ENCODE data around the gene TAS1R3.

The TAS1R3 gene

GRCh38 chr1:1294250-1294890 lies 36.7 kb upstream of the TAS1R3 start:
- DNase-seq (ENCODE audit: low read depth in 4 of 4, low spot score in 1 of 4), result no peak

GRCh38 chr1:1295154-1295923 lies 35.7 kb upstream of the TAS1R3 start:
- DNase-seq (ENCODE audit: low read depth in 4 of 4, low spot score in 1 of 4), result no peak

GRCh38 chr1:1296070-1297061 lies 34.7 kb upstream of the TAS1R3 start:
- DNase-seq (ENCODE audit: low read depth in 4 of 4, low spot score in 1 of 4), result no peak

DNA sequence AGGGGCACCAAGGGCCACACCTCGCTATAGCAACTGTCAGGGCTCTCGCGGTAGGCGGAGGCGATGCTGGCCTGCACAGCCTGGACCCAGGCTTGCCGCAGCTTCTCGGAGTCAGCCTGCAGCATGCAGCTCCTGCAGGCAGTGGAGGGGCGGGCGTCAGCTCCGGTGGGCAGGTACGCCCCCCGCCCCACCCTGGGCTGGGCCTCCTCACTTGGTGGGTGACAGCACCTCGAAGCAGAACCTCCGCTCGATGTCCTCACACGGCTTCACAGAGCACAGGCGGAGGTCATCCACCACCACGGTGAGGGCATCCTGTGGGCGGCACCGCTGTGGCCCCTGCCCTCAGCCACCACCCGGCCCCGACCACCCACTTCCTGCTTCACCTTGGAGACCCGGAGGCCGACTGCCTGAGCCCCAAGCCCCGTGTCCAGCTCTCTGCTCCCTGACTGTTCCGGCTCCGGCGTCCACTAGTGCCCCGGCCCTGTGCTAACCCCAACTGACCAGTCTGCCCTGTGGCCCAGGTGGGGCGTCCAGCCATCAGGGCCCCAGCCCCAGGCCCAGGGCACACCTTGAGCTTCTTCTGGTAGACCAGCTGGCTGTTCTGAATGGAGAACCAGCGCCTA lies 33.2 kb upstream of the TAS1R3 start:
- no peak for DNase-seq (ENCODE audit: low read depth in 4 of 4, low spot score in 1 of 4)

DNA sequence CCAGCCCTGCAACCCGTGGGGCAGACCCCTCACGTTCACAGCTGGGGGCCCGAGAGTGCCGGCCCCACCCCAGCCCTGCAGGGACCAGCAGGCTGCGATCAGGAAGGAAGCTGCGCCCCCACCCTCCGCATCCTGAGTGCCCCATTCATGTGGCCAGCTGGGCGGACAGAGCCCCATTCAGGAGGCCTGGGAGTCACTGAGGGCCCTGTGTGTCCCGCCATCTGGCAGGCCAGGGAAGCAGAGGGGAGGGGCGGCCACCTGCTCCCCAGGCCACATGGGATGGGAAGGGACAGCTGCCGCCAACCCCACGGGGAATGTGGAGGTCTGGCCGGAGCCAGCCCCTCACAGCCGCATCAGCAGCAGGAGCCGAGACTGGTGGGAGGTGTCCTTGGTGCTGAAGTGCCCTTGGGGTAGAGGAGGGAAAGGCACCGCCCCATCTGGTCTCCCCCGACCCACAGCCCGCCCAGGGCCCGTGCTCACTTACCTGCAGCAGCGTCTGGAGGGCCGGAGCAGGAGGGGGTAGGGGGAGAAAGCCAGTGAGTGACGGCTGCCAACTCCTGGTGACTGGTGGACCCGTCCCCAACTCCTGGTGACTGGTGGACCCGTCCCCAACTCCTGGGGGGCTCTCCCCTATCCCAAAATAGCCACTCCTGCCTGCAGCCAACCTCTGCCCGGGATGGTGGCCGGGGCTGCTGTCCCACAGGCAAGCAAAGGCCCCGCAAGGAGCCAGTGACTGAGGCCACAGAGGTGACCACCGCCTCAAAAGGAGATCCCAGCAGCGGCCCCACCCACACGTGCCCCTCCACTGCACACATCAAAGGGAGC lies 32.0 kb upstream of the TAS1R3 start:
- DNase-seq (ENCODE audit: low read depth in 4 of 4, low spot score in 1 of 4), result no peak

GRCh38 chr1:1299686-1300351 lies 31.3 kb upstream of the TAS1R3 start:
- DNase-seq (ENCODE audit: low read depth in 4 of 4, low spot score in 1 of 4), result no peak

DNA sequence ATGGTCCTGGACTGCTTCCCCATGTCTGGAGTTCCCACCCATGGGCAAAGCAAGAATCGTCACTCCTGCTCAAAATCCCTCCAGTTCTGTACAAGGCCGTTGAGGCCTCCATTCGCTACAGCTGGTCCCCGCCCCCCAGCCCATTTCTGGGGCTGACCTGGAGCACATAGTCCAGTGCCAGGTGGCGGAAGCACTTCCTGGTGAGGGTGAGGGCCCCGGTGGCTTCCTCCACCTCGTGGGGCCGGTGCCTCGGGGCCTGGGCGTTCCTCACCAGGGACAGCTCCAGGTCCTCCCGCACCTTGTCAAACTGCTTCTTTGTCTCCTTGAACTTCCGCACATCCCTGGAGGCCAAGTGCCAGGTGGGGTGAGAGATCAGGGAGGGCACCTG lies 30.7 kb upstream of the TAS1R3 start:
- no peak for DNase-seq (ENCODE audit: low read depth in 4 of 4, low spot score in 1 of 4)

GRCh38 chr1:1302006-1302430 lies 29.1 kb upstream of the TAS1R3 start:
- no peak for DNase-seq (ENCODE audit: low read depth in 4 of 4, low spot score in 1 of 4)

- no peak for DNase-seq (ENCODE audit: low read depth in 4 of 4, low spot score in 1 of 4)
Measured at GRCh38 chr1:1302951-1303509, 28.1 kb upstream of the TAS1R3 start.

- DNase-seq (ENCODE audit: low read depth in 4 of 4, low spot score in 1 of 4), result no peak
Measured at GRCh38 chr1:1303736-1304135, 27.3 kb upstream of the TAS1R3 start.

GRCh38 chr1:1304331-1305299 lies 26.5 kb upstream of the TAS1R3 start:
- no peak for DNase-seq (ENCODE audit: low read depth in 4 of 4, low spot score in 1 of 4)

- DNase-seq (ENCODE audit: low read depth in 4 of 4, low spot score in 1 of 4), result peak in 3 of 4 experiments; percentile 35 to 57 (median 50)
Measured at GRCh38 chr1:1305300-1306069, 25.6 kb upstream of the TAS1R3 start.

- no peak for DNase-seq (ENCODE audit: low read depth in 4 of 4, low spot score in 1 of 4)
Measured at GRCh38 chr1:1306070-1306660, 24.9 kb upstream of the TAS1R3 start.

DNA sequence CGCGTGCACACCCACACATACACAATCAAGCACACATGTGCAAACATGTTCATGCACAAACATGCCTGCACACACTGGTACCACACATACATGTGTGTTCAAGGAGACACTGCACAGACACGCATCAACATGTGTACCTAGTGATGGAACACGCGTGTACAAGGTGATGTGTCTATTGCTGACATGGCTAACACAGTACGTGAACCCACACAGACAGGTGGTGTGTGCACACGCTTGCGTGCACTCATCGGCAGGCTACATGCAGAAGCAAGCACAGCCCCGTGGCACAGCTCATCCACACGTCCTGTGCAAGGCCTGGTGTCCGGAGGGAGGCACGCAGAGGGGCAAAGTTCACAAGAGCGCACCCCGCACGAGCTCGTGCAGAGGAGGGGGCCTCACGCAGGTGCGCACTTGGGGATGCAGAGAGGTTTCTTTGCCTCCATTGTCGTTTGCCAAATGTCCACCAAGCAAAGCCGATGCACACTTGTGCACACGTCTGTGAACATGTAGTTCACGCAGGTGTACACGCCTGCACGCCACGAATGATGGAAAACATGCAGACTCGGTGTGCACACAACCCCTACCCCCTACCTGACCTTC lies 24.3 kb upstream of the TAS1R3 start:
- no peak for DNase-seq (ENCODE audit: low read depth in 4 of 4, low spot score in 1 of 4)

- DNase-seq (ENCODE audit: low read depth in 4 of 4, low spot score in 1 of 4), result no peak
Measured at GRCh38 chr1:1307261-1307922, 23.7 kb upstream of the TAS1R3 start.
